Right lobe of liver (tissue), 6 donors: ENCODE measurements around the gene GALNT2. TPM values are rescaled to one million over a fixed set of nuclear protein-coding genes. Genes with fewer than 3 reads are reported as not detected.

Source experiments
- ATAC-seq, 4 donors: fragments of 200-7000 bp; cut with Tn5 transposase; one replicate each; pipeline ENCODE4 v1.9.1; 2020; ENCODE audit warnings: mild to moderate bottlenecking in 4 of 4, moderate library complexity in 4 of 4
- DNase-seq, 3 donors: peaks; one replicate each; pipeline ENCODE4 v3.0.0-alpha.2; 2020
- H3K27ac ChIP-seq, 3 donors: fragments of 200-600 bp; one replicate each; pipeline ENCODE4 v1.8.0; 2022
- H3K27me3 ChIP-seq, 2 donors: fragments of 200-600 bp; one replicate each; pipeline ENCODE4 v1.8.0; 2022
- H3K36me3 ChIP-seq, 4 donors: fragments of 200-600 bp; sonication (generic) in 1 of 4; one replicate each; pipeline versions ENCODE4 v1.5.1 to v1.8.0; 2017 to 2022; ENCODE audit warnings: control low read depth in 1 of 4
- H3K4me1 ChIP-seq, 4 donors: fragments of 200-600 bp; sonication (generic) in 1 of 4; one replicate each; pipeline versions ENCODE4 v1.5.1 to v1.8.0; 2017 to 2022; ENCODE audit warnings: control low read depth in 1 of 4
- H3K4me3 ChIP-seq, 3 donors: fragments of 200-600 bp; one replicate each; pipeline ENCODE4 v1.8.0; 2022
- H3K9me3 ChIP-seq, 4 donors: fragments of 200-600 bp; sonication (generic) in 1 of 4; one replicate each; pipeline versions ENCODE4 v1.5.1 to v1.8.0; 2017 to 2022; ENCODE audit warnings: control low read depth in 1 of 4
- POLR2A ChIP-seq: fragments of 450-650 bp; IDR thresholded peaks from one replicate; pipeline ENCODE4 v1.6.1; 2017; ENCODE audit warnings: antibody characterized with exemption, mild to moderate bottlenecking
- WGBS: methylation state at CpG from one replicate; pipeline ENCODE4 v1.1.6; 2018; ENCODE audit warnings: low coverage, low lambda C conversion rate; ENCODE audit not compliant: insufficient coverage; ENCODE audit errors: missing lambda C conversion rate; 5-methylcytosine and 5-hydroxymethylcytosine counted together
- intact Hi-C, 2 donors: fragments of 100-400 bp; cut with DNase I; formaldehyde crosslinking; loops; one replicate each; pipeline versions ENCODE4 v1.11.2 to v1.14.1; 2022
- total RNA-seq, 6 experiments: library from RNA; depleted of rRNA in 2 of 6; stranded (reverse); fragments of >200 nt in 2 of 6; fragmentation: NEBNext Ultra II Directional in 3 of 6; extraction: Animal tissue kit (Norgen Biotek cat#: 25700) in 3 of 6; gene quantifications; one replicate each; pipeline versions ENCODE4 v1.1.0 to v1.2.4, GENCODE V29; 2016 to 2023
- TF ChIP-seq, protein P1 (sequence below), 4 donors: fragments of 200-600 bp in 3 of 4; fragments of 450-650 bp in 1 of 4; IDR thresholded peaks; one replicate each; pipeline versions ENCODE4 v1.5.1 to v1.8.0; 2016 to 2022; ENCODE audit warnings: antibody characterized with exemption in 4 of 4, mild to moderate bottlenecking in 2 of 4
- donor health status: DM: no; HTN: yes; CAD: no.
- donor health status: DM: no; HTN: no; CAD: no.
- donor health status: DM: no; HTN: no; CAD: no.
- donor health status: DM: no; HTN: yes; CAD: no.
- donor health status: DM: no; HTN: yes; CAD: no.

GALNT2 gene
- total RNA-seq, 6 experiments from 2014 or later = 58.0 to 152 (median 131) TPM

DNA sequence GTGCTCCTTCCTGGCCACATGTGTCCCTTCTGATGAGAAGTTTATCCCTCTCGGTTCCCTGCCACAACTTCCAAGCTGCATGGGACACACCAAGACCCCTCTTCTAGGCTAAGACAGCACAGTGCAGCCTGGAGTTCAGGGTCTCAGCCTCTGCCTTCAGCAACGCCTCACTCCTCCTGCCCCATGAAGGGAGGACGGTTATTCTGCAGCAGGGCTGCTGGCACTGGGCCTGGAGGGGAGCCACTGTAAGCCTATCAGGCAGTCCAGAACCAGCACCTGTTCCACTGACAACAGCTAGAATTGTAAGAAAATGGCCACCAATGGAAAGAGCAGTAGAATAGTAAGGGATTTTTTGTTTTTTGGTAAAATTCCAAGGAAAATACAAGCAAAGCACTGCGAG, 72.3 kb downstream of the GALNT2 start:
- Histone ChIP-seq H3K4me3 (no peak overlapping the region), H3K9me3 (no peaks in the 10 kb centered on the region), H3K27me3 (no peaks in the 10 kb centered on the region), H3K4me1 (peaks cover 0 to 48% (median 15%) of the 10 kb centered on the region in 4 donors), H3K36me3 (no peaks in the 10 kb centered on the region), H3K27ac (no peak overlapping the region)
- 79% methylated on average over 4 of the region's 4 CpGs for WGBS
- TF ChIP-seq, protein P1, sequence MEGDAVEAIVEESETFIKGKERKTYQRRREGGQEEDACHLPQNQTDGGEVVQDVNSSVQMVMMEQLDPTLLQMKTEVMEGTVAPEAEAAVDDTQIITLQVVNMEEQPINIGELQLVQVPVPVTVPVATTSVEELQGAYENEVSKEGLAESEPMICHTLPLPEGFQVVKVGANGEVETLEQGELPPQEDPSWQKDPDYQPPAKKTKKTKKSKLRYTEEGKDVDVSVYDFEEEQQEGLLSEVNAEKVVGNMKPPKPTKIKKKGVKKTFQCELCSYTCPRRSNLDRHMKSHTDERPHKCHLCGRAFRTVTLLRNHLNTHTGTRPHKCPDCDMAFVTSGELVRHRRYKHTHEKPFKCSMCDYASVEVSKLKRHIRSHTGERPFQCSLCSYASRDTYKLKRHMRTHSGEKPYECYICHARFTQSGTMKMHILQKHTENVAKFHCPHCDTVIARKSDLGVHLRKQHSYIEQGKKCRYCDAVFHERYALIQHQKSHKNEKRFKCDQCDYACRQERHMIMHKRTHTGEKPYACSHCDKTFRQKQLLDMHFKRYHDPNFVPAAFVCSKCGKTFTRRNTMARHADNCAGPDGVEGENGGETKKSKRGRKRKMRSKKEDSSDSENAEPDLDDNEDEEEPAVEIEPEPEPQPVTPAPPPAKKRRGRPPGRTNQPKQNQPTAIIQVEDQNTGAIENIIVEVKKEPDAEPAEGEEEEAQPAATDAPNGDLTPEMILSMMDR (IDR thresholded peaks at IDR 0.05) = no peak
- TF ChIP-seq POLR2A = no peak
- intact Hi-C loops = no loop called here
- DNase-seq (no peak), ATAC-seq (no peak)

GRCh38 chr1:230139741-230140140, 72.7 kb downstream of the GALNT2 start:
- peak overlapping the region in 1 of 3 donors; percentile 42 for H3K27ac ChIP-seq
- peak in 2 of 4 donors; percentile 2 to 7 for ATAC-seq
- H3K9me3 ChIP-seq = no peaks in the 10 kb centered on the region
- H3K27me3 ChIP-seq = no peaks in the 10 kb centered on the region
- intact Hi-C loops = no loop called here
- H3K4me3 ChIP-seq = no peak overlapping the region
- TF ChIP-seq, protein P1 (IDR thresholded peaks at IDR 0.05) = no peak
- no peak for TF ChIP-seq POLR2A
- H3K4me1 ChIP-seq = peaks cover 0 to 48% (median 16%) of the 10 kb centered on the region in 4 donors
- DNase-seq = no peak
- no peaks in the 10 kb centered on the region for H3K36me3 ChIP-seq
- 57% methylated on average over 4 of the region's 8 CpGs for WGBS

GRCh38 chr1:230140221-230141020, 73.4 kb downstream of the GALNT2 start:
- H3K27ac ChIP-seq = peak overlapping the region in 1 of 3 donors; percentile 18
- no peaks in the 10 kb centered on the region for H3K27me3 ChIP-seq
- H3K36me3 ChIP-seq = no peaks in the 10 kb centered on the region
- ATAC-seq = peak; percentile 74 to 96 (median 94)
- intact Hi-C loops = no loop called here
- WGBS = 34% methylated on average over 5 of the region's 12 CpGs
- TF ChIP-seq, protein P1 (IDR thresholded peaks at IDR 0.05) = no peak
- no peak for TF ChIP-seq POLR2A
- H3K4me1 ChIP-seq = peaks cover 0 to 55% (median 20%) of the 10 kb centered on the region in 4 donors
- no peaks in the 10 kb centered on the region for H3K9me3 ChIP-seq
- H3K4me3 ChIP-seq = no peak overlapping the region
- peak; percentile 52 to 88 (median 84) for DNase-seq

DNA sequence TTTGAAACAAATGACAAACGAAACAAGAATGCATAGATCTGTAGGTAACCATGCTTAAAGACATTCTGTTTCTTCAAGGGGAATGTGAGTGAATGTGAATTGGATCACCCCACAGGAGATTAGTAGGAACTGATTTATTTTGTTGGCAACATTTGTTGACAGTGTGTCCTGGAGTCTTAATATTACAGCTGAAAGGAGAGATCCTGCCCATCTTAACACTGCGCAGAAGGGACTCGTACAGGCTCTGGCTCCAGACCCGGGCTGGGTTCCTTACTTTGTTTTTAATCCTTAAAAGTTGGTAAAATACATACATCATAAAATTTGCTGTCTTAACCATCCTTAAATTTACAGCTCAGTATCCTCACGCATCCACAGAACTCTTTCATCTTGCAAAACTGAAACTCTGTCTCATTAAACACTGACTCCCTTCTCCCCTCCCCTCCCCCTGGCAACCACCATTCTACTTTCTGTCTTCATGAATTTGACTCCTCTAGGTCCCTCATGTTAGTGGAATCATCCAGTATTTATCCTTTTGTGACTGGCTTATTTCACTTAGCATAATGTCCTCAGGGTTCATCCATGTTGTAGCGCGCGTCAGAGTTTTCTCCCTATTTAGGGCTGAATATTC, 74.1 kb downstream of the GALNT2 start:
- 96% methylated on average over 7 of the region's 8 CpGs for WGBS
- no peak for ATAC-seq
- TF ChIP-seq POLR2A = no peak
- TF ChIP-seq, protein P1 (IDR thresholded peaks at IDR 0.05) = no peak

More for the DNA sequence above, 74.1 kb downstream of the GALNT2 start:
- intact Hi-C loops = no loop called here
- no peak for DNase-seq
- H3K36me3 ChIP-seq = no peaks in the 10 kb centered on the region
- no peak overlapping the region for H3K27ac ChIP-seq
- H3K27me3 ChIP-seq = no peaks in the 10 kb centered on the region
- H3K4me1 ChIP-seq = peaks cover 0 to 61% (median 22%) of the 10 kb centered on the region in 4 donors
- H3K9me3 ChIP-seq = no peaks in the 10 kb centered on the region
- H3K4me3 ChIP-seq = no peak overlapping the region
